Adrenal gland (tissue), 5 donors: ENCODE results near the gene REEP3.

ENCODE experiments used
- CTCF ChIP-seq, 6 experiments: fragments of 450-650 bp in 4 of 6; fragments of 200-600 bp in 2 of 6; sonication (generic) in 1 of 6; IDR thresholded peaks; 1 replicate in 5 of 6; 2 replicates in 1 of 6; pipeline versions ENCODE4 v1.5.1 to v1.8.0; 2016 to 2021; ENCODE audit warnings: antibody characterized with exemption in 6 of 6, mild to moderate bottlenecking in 2 of 6, moderate library complexity in 1 of 6
- POLR2A ChIP-seq, 2 donors: fragments of 450-650 bp; IDR thresholded peaks; one replicate each; pipeline ENCODE4 v1.6.1; 2017; ENCODE audit warnings: antibody characterized with exemption in 2 of 2, mild to moderate bottlenecking in 2 of 2, moderate library complexity in 1 of 2
- donor health status: DM: no; HTN: no; CAD: no.

- TF ChIP-seq CTCF (IDR thresholded peaks at IDR 0.05) (no peak), POLR2A (IDR thresholded peaks at IDR 0.05) (no peak)
Measured at GRCh38 chr10:63631991-63632390, 110.8 kb downstream of the REEP3 start.
